Ammon's horn (tissue), 1 donor: Measurements from ENCODE around the gene ANKRD11.
A peak's percentile ranks its signal among the peaks of the same experiment; 100 is the strongest.

Experiments used
- DNase-seq: peaks from one replicate; pipeline ENCODE4 v3.0.0-alpha.2; 2016; ENCODE audit warnings: low spot score

The ANKRD11 gene

DNA sequence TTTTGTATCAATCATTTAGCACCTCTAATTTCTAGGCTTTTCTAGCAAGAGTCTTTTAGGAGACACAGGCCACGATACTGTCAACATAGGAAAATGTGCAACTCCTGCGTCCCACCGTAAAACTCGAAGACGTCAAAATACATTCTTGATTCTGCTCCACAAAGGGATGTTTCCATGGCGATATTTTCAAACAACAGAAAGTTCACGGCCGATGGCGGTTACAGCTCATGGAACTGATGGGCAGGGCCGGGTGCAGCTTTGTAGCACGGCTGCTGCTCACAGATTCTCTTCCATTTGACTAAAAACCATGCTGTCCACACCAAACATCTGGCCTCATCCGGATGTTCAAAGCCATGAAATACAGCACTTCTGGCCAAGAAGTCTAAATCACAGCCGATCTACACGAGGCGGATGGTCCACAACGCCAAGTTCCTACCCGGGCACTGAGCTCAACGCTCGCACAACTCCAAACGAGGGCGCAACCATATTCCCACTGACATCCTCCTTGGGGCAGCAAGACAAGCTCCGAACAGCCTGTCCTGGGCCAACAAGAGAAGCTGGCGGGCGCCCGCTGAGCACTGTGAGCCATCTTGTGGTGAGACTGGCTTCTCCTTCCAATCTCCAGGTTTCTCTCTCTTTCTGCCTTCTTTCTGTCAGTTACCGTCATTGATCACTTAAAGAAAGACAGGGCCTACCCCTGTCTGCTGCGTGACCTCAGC lies 193.0 kb downstream of the ANKRD11 start:
- no peak for DNase-seq

DNA sequence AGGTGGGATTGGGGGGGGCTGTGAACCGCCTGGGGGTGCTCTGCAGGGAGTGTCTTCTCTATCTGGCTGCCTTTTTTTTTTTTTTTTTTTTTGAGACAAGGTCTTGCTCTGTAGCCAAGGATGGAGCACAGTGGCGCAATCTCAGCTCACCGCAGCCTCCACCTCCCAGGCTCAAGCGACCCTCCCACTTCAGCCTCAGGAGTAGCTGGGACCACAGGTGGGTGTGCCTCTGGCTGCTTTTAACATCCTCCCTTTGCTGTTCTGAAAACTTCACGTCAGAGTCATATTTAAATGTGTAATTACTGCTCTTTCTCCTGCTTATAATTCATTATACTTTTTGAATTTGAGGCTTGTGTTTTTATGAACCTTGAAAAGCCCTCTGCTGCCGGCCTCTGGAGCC lies 194.4 kb downstream of the ANKRD11 start:
- DNase-seq = no peak

DNA sequence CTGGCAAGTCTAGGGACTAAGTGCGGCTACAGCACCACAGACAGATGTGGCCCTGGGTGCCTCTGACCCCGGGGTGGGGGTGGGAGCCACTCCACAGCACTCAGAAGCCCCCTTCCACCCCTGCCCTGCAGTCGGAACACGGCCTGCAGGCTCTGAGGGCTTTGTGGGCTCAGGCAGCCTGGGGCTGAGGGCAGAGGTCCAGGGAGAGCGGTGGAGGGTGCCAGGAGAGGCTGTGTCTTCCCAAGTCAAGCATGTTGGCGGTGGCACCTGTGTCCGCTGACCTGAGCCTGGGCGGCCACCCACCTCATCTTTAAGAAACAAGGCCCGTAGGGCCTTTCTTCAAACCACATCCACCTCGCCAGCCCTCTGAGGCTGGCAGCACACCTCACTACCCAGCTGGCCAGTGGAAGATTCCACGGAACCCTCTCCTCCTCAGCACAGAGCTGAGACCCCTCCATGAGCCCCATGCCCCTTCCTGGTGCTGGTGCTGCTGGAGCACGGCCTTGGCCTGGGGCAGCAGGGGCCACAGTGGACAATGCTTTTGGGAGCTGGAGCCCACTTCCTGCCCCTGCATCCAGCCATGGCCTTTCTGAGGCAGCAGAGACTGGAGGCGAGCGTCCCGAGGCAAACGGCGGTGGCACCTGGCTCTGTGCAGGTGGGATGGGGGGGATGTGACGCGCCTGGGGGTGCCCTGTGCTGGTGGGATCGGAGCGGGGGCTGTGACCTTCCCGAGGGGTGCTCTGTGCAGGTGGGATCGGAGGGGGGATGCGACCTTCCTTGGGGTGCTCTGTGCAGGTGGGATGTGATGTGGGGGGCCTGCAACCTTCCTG lies 195.1 kb downstream of the ANKRD11 start:
- no peak for DNase-seq

DNA sequence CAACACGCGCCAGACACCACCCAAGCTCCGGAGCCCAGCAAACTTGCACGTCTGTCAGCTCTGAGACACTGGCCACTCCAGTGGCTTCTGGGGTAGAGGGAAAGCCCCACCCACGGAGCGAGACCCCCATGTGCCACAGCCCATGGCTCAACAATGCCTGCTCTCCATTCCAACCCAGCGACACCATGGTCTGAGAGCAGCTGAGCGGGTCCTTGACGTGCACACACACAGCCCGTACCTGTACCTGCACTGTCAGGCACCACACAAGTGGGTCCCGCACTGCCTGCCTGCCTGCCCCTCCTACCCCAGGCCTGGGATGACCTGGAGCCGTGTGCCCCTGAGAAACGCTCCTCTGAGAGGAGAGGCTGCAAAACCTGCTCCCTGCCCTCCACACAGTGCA lies 195.9 kb downstream of the ANKRD11 start:
- DNase-seq = no peak

DNA sequence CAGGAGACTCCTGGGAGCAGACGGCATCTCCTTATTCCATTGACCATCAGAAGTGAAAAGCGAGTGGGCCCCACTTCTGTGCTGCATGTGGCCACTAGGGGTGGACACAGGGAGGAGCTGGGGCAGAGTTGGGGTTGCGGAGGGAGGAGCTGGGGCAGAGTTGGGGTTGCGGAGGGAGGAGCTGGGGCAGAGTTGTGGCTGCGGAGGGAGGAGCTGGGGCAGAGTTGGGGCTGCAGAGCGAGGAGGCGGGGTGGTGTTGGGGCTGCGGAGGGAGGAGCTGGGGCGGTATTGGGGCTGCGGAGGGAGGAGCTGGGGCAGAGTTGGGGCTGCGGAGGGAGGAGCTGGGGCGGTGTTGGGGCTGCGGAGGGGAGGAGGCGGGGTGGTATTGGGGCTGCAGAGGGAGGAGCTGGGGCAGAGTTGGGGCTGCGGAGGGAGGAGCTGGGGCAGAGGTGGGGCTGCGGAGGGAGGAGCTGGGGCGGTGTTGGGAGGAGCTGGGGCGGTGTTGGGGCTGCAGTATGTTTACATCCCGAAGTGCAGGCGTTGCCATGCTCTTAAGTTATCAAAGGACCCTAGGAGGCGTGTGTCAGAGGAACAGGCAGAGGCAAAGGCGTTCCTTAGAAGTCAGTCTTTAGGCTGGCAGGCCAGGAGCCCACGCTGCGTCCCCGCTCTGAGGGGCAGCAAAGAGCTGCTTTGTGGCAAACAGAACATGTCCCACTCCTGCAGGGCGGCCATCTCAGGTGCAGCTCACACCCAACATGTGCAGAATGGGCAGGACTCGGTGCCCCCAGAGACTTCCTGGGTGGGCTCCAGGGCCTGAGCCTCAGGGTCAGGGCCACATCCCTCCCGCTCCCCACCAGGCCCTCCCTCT lies 196.9 kb downstream of the ANKRD11 start:
- no peak for DNase-seq

DNA sequence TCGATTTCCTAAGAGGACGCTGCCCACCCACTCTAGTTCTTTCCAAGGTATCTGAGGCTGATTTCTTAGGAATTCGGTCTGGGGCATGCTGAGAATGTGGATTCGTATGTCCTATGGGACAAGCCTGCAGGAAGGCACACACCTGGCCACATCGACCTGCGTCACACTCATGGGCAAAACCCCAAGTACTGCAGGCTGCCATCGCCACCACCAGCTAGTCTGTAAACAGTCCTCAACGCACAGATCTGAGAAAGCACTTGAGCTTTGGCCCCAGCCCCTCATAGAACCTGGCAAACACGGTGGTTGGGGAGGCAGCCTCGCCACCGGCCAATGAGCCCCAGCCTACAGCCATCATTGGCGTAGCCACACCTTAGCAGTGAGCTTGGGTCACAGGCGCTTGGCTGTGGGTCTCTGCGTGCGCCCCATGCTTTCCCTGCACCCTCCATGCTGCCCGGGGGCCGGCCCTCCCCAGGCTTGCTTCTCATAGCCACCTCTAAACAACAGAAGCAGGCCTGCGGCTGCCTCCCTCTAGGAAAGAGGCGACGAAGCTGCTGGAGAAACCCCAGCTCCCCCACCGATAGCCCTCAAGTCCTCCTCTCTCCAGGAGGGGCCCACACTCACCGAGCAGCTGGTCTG lies 197.8 kb downstream of the ANKRD11 start:
- no peak for DNase-seq

DNA sequence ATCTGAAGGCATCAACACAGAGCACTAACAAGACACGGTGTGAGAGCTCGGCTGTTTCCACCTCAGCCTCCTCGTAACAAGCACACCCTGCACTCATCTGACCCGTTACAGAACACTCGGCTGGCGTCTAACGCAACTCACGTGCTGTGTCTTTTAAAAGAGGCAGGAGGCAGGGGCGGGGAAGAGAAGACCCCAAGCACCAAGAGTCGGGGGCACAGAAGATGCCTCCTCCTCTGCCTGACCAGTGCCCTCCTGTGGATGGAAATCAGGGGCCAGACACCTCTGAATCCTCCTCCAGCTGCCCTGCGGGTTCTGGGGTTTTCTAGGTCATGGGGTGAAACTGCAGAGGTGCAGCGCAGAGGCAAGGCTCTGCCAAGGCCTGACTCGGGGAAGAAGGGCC lies 198.6 kb downstream of the ANKRD11 start:
- DNase-seq = no peak

DNA sequence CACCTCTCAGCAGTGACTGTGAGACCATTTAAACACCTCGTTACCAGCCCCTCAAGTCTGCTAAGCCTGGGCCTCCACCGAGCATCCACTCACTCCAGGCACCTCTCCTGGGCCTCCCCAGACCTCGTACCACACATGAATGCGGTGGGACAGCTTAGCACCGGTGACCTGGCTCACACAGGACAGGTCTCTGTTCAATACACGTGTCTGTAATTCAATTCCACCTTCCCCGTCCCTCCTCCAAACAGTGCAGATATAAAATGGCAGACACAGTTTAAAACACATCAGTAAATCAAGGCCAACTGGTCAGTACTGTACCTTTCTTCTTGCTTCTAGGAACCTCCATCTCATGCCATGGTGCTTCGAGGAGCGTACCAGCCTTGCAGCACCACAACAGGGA lies 199.0 kb downstream of the ANKRD11 start:
- no peak for DNase-seq

DNA sequence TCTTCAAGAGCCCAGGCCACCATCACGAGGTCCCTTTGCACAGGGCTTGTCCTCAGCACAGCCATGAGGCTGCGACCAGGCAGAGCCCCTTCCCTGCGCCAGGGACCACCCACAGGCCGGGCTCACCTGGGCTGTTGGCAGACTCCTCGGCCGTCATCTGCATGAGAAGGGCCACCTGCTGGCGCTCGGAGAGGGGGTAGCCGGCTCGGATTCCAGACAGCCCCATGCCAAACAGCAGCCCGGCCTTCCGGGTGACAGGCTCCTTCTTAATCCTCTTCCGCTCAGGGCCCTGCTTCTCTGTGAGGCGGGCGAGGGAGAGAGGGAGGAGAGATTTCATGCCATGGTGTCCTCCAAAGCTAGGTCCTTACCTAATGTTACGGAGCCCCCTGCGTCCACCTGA lies 199.5 kb downstream of the ANKRD11 start:
- DNase-seq = no peak

DNA sequence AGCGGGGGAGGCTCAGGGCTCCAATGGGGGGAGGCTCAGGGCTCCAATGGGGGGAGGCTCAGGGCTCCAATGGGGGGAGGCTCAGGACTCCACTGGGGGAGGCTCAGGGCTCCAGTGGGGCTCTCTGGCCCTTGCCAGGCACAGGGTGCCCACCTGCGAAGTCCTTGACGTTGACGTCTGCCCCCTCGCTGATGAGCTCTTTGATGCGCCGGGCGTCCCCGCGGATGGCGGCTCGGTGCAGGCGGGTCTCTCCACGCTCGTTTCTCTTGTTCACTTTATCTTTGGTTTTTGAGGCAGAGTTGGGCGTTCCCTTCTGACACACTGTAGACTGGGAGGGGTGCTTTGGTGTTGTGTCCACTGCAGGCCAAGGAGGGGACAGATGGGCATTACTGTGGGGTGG lies 199.9 kb downstream of the ANKRD11 start:
- no peak for DNase-seq

DNA sequence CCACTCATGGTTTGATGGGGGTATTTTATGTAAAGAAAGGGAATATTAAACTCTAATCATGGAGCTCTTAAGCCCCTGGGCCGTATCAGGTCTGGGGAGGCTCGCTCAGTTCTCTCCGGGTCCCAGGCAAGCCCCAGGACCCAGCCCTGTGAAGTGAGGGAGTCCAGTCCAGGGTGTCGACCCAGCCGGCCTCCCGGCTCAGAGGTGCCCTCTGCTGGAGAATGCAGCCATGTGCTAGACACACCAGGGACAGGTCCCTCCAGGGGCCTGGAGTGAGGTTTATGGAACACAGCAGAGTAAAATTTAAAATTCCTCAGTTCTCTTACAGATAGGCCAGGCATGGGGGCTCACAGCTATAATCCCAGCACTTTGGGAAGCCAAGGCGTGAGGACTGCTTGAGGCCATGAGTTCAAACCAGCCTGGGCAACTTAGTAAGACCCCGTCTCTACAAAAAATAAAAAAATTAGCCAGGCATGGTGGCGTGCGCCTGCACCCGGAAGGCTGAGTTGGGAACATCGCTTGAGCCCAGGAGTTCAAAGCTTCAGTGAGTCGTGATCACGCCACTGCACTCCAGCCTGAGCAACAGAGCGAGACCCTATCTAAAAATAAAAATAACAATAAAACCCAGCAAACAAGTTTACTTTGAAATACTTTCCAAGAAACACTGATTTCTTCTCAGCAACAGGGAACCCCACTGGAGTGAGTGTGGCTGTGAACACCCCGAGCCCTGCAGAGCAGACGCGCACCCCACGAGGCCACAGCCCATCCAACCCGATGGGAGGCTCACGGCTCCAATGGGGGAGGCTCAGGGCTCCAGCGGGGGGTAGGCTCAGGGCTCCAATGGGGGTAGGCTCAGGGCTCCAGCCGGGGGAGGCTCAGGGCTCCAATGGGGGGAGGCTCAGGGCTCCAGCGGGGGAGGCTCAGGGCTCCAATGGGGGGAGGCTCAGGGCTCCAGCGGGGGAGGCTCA lies 200.6 kb downstream of the ANKRD11 start:
- DNase-seq = peak; percentile 66

DNA sequence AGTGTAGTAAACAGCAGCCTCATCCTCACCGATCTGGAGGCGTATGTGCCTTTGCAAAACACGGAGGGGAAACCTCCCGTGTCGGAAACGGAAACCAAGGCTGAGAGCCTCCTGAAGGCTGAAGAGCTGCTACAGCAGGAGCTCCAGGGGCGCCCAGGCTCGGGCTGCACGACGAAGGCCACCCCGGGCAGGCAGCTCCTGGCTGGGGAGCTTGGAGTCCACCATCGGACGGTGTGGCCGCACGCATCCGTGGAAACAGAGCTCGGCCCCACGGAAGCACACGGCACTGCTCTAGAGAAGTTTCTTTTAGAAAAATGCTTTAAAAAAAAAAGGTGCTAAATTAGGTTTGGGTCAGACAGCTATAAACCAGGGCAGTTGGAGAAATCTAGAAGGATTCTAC lies 201.4 kb downstream of the ANKRD11 start:
- DNase-seq = no peak

DNA sequence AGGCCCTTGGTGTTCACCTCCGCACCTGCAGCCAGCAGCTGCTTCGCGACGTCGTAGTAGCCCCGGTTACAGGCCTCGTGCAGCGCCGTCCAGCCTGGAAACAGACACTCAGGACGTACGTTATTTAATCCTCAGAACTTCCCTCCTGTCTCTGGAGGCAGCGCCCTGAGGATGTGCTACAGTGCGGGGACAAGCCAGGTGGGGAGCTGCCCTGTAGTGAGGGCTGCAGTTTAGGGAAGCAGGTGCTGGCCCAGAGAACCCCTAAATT lies 201.8 kb downstream of the ANKRD11 start:
- DNase-seq = no peak

DNA sequence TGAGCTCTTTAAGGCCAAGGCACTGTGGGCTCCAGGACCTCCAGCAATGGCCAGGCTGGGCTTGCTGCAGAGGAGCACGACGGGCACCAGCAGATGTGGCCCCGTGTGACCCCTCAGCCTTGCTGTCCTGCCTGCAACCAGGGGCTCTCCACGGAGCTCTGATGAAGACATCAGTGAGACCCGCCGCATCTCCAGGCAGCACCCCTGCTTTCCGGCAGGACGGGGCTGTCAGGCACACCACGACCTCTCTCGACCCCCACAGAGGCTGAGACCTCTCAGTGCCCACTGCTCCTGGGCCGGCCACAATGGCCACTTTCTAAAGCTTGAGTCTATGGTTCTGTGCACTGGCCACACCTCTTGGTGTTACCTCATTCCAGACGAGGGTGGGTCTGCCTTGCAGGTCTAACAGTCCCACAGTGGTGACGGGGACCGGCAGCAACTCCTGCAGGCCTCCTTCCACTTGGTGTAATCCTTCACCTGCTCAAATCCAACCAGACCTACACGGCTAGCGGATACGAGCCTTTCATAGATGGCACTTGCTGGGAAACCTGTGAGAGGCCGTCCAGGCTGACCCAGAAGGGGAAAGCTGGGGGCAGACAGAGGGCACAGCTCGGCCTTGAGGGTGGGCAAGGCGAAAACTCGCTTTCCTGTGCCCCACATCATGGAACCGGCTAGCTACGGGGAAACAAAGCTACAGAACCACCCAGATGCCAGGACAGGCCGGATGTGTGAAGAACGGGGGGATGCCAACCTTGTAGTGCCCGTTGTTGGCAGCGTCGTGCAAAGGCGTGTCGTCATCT lies 202.4 kb downstream of the ANKRD11 start:
- no peak for DNase-seq

DNA sequence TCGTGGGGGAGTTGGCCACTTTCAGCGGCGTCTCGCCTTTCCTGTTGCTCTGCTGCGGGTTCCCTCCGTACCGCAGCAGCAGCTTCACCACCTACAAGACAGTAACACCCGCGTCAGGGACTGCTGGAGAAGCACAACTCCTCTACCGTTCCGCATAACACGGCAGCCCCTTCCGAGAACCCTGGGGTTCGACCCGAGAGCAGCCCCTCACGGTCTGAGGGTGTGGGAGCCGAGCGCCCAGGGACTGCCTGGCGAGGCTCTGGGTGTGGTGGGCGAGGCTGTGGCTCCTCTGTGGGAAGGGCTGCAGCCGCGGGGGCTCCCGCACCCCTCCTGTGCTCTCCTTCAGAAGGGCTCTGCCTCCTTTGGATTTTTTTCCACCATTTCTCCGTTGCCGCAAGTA lies 204.3 kb downstream of the ANKRD11 start:
- no peak for DNase-seq

DNA sequence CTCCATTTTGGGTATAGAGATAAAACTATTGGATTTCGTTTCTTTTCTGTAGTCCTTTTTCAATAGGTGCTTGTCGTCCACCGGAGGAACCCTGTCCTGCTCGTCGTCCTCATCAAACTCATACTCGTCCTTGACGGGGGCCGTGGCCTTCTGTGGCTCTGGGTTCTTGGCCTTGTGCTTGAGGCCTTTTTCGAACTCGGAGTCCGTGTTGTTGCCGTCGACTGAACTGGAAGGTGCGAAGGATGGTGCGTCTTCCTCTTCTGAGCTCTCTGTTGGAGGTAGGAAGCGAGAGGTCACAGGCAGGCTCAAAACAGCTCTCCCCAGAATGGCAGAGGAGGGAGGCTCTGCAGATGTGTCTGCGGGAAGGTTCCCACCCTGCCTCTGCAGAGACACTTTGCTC lies 205.0 kb downstream of the ANKRD11 start:
- no peak for DNase-seq

DNA sequence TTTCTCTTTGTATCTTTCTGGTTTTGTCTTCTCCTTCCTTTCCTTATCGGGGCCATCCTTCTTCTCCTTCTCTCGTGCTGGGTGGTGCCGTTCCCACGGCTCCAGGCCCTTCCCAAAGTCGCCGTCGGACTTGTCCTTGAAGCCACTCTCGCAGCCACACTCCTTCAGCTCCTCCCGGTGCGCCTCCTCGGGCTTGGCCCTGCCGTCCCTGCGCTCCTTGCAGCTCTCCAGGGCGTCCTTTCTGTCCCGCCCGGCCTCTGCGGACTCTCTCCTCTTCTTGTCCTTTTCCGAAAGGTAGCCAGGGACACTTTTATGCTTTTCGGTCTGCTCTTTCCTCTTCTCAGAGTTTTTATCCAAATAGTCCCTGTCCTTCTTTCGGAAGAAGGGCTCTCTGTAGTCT lies 206.9 kb downstream of the ANKRD11 start:
- DNase-seq = no peak

DNA sequence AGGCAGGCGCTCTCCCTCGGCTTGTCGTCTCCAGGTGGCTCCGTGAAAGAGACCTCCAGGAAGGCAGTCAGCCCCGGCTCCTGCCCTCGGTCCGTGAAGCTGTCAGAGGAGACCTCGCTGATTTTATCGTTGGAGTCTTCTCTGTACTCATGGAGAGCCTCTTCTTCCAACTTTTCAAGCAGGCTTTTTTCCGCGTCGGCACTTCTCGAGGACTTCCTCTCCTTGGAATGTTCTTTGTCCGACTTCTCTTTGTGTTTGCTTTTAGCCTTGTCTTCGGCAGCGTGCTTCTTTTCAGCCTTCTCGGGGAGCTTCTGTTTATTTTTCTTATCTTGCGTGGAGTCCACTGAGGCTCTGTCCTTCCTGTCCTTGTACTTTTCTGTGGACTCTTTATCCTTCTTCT lies 207.8 kb downstream of the ANKRD11 start:
- DNase-seq = no peak

DNA sequence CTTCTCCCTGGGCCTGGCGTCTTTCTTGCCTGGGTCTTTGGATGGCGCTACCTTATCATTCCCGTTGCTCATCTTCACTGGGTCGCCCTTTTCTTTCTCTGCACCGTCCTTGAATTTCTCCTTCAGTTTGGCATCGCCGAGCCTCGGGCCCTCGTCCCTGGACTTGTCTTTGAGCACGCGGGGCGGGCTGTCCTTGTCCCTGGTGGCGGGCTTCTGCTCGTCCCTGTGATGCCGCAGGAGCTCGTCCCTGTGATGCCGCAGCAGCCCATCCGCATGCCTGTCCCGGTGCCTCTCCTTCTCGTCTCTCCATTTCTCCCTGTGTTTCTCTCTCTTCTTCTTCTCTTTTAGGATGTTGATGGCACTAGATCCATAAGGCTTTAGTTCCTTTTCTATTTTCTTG lies 208.5 kb downstream of the ANKRD11 start:
- DNase-seq = no peak

DNA sequence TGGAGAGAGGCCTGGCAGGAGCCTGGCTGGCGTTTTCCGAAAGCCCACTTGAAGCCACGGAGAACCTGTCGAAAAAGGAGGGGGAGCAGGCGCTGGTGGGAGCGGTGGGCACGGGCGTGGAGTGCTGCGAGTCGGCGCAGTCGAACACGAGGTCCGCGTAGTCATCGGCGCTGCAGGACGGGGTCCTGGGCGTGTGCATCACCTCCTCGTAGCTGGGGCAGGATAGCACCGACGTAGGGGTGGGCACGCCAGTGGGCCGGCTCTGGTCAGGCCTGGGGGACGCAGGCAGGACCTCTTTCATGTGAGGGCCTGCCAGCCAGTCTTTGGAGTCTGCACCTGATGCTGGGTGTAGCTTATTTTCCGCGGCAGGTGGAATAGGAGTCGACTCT lies 209.2 kb downstream of the ANKRD11 start:
- no peak for DNase-seq
